H9 (cell line): ENCODE data around the gene MYH14. TPM values are rescaled to one million over a fixed set of nuclear protein-coding genes. Genes with fewer than 3 reads are reported as not detected.
A peak's percentile ranks its signal among the peaks of the same experiment; 100 is the strongest.

Experiments
- DNase-seq: peaks from one replicate; pipeline ENCODE4 v3.0.0-alpha.2; 2017
- H2AFZ ChIP-seq: one replicate; pipeline ENCODE4 v1.6.1; 2013; ENCODE audit warnings: mild to moderate bottlenecking, low read length, control low read depth, moderate library complexity
- H2AK5ac ChIP-seq: 2 replicates; pipeline ENCODE4 v1.6.1; 2013; ENCODE audit warnings: low read length, control low read depth, mixed read lengths; ENCODE audit not compliant: insufficient read length
- H2BK120ac ChIP-seq: one replicate; pipeline ENCODE4 v1.6.1; 2013; ENCODE audit warnings: low read depth, mild to moderate bottlenecking, low read length, control low read depth, inconsistent platforms; ENCODE audit not compliant: poor library complexity, severe bottlenecking
- H2BK12ac ChIP-seq: 2 replicates; pipeline ENCODE4 v1.6.1; 2013; ENCODE audit warnings: low read length, control low read depth, mixed read lengths, low read depth; ENCODE audit not compliant: insufficient read length
- H2BK15ac ChIP-seq: 2 replicates; pipeline ENCODE4 v1.6.1; 2013; ENCODE audit warnings: low read depth, low read length, control low read depth
- H2BK20ac ChIP-seq: one replicate; pipeline ENCODE4 v1.6.1; 2013; ENCODE audit warnings: low read depth, mild to moderate bottlenecking, low read length, control low read depth, inconsistent platforms; ENCODE audit not compliant: poor library complexity, severe bottlenecking
- H2BK5ac ChIP-seq: 2 replicates; pipeline ENCODE4 v1.6.1; 2013; ENCODE audit warnings: low read length, control low read depth, mixed read lengths; ENCODE audit not compliant: insufficient read length
- H3K14ac ChIP-seq: 2 replicates; pipeline ENCODE4 v1.6.1; 2013; ENCODE audit warnings: low read length, control low read depth; ENCODE audit not compliant: insufficient read depth
- H3K18ac ChIP-seq: 2 replicates; pipeline ENCODE4 v1.6.1; 2013; ENCODE audit warnings: low read depth, mild to moderate bottlenecking, mixed read lengths, low read length, control low read depth; ENCODE audit not compliant: insufficient read length
- H3K23ac ChIP-seq: 2 replicates; pipeline ENCODE4 v1.6.1; 2013; ENCODE audit warnings: low read length, control low read depth, mixed read lengths, low read depth; ENCODE audit not compliant: insufficient read length
- H3K23me2 ChIP-seq: 2 replicates; pipeline ENCODE4 v1.6.1; 2013; ENCODE audit warnings: low read depth, mild to moderate bottlenecking, mixed read lengths, low read length, control low read depth; ENCODE audit not compliant: insufficient read length, poor library complexity, severe bottlenecking
- H3K27ac ChIP-seq: 2 replicates; pipeline ENCODE4 v1.5.1; 2013; ENCODE audit warnings: low read length, control low read depth, mixed read lengths, low read depth; ENCODE audit not compliant: insufficient read length
- H3K27me3 ChIP-seq: 2 replicates; pipeline ENCODE4 v1.6.1; 2013; ENCODE audit warnings: low read length, control low read depth, inconsistent platforms; ENCODE audit not compliant: insufficient read depth
- H3K4ac ChIP-seq: 2 replicates; pipeline ENCODE4 v1.6.1; 2013; ENCODE audit warnings: low read depth, mild to moderate bottlenecking, control low read depth, inconsistent platforms, low read length, moderate library complexity
- H3K4me1 ChIP-seq: 2 replicates; pipeline ENCODE4 v1.6.1; 2013; ENCODE audit warnings: low read length, control low read depth, inconsistent platforms; ENCODE audit not compliant: insufficient read depth
- H3K4me2 ChIP-seq: 2 replicates; pipeline ENCODE4 v1.6.1; 2013; ENCODE audit warnings: low read length, control low read depth, mixed read lengths; ENCODE audit not compliant: insufficient read length, insufficient read depth
- H3K56ac ChIP-seq: 2 replicates; pipeline ENCODE4 v1.6.1; 2013; ENCODE audit warnings: low read depth, mild to moderate bottlenecking, mixed read lengths, low read length, control low read depth; ENCODE audit not compliant: insufficient read length
- H3K79me1 ChIP-seq: 2 replicates; pipeline ENCODE4 v1.6.1; 2013; ENCODE audit warnings: low read depth, mild to moderate bottlenecking, moderate library complexity, low read length, control low read depth, inconsistent platforms; ENCODE audit not compliant: insufficient read depth, poor library complexity, severe bottlenecking
- H3K79me2 ChIP-seq: 2 replicates; pipeline ENCODE4 v1.6.1; 2013; ENCODE audit warnings: low read length, control low read depth, inconsistent platforms; ENCODE audit not compliant: insufficient read depth
- H3K9ac ChIP-seq: 2 replicates; pipeline ENCODE4 v1.6.1; 2013; ENCODE audit warnings: low read length, control low read depth, mixed read lengths; ENCODE audit not compliant: insufficient read length; ENCODE audit errors: extremely low read depth
- H3K9me3 ChIP-seq: one replicate; pipeline ENCODE4 v1.6.1; 2013; ENCODE audit warnings: low read depth, low read length, inconsistent platforms; ENCODE audit not compliant: control insufficient read depth
- H3T11ph ChIP-seq: one replicate; pipeline ENCODE4 v1.6.1; 2013; ENCODE audit warnings: mild to moderate bottlenecking, low read length, control low read depth, inconsistent platforms
- H4K20me1 ChIP-seq: one replicate; pipeline ENCODE4 v1.6.1; 2013; ENCODE audit not compliant: control insufficient read depth, insufficient read length, insufficient read depth
- H4K5ac ChIP-seq: 2 replicates; pipeline ENCODE4 v1.6.1; 2013; ENCODE audit warnings: low read depth, mild to moderate bottlenecking, mixed read lengths, low read length, control low read depth; ENCODE audit not compliant: insufficient read length
- H4K8ac ChIP-seq: replicated peaks from 2 replicates; pipeline ENCODE4 v1.6.1; 2013; ENCODE audit warnings: low read length, control low read depth, mixed read lengths, low read depth; ENCODE audit not compliant: insufficient read length
- H4K91ac ChIP-seq: 2 replicates; pipeline ENCODE4 v1.6.1; 2013; ENCODE audit warnings: low read depth, mild to moderate bottlenecking, moderate library complexity, mixed read lengths, low read length, control low read depth; ENCODE audit not compliant: insufficient read length
- H3K27ac Mint-ChIP-seq, 3 experiments: 2 replicates in 2 of 3; 3 replicates in 1 of 3; pipeline ENCODE4 v1.8.0; 2020 to 2021; ENCODE audit warnings: mixed read lengths in 3 of 3, mild to moderate bottlenecking in 1 of 3, moderate library complexity in 1 of 3
- H3K27me3 Mint-ChIP-seq: 2 replicates; pipeline ENCODE4 v1.8.0; 2021; ENCODE audit warnings: low read depth, mild to moderate bottlenecking, moderate library complexity, mixed read lengths
- H3K36me3 Mint-ChIP-seq, 3 experiments: 2 replicates in 2 of 3; 3 replicates in 1 of 3; pipeline ENCODE4 v1.8.0; 2020 to 2021; ENCODE audit warnings: low read depth in 3 of 3, mixed read lengths in 3 of 3; ENCODE audit not compliant: insufficient read depth in 1 of 3
- H3K4me1 Mint-ChIP-seq, 2 experiments: 2 replicates each; pipeline ENCODE4 v1.8.0; 2020; ENCODE audit warnings: mixed read lengths in 2 of 2
- H3K4me3 Mint-ChIP-seq, 2 experiments: 2 replicates in 1 of 2; 3 replicates in 1 of 2; pipeline ENCODE4 v1.8.0; 2020 to 2021; ENCODE audit warnings: mild to moderate bottlenecking in 2 of 2, mixed read lengths in 2 of 2, moderate library complexity in 1 of 2
- H3K9me3 Mint-ChIP-seq, 2 experiments: 2 replicates in 1 of 2; 3 replicates in 1 of 2; pipeline ENCODE4 v1.8.0; 2020; ENCODE audit warnings: mild to moderate bottlenecking in 2 of 2, mixed read lengths in 2 of 2, moderate library complexity in 1 of 2
- CTCF ChIP-seq: fragments of 200-600 bp; sonication (generic); conservative IDR thresholded peaks from 3 replicates; pipeline ENCODE4 v1.8.0; 2021; ENCODE audit warnings: antibody characterized with exemption, mild to moderate bottlenecking
- WGBS: extraction: QIAGEN DNeasy Blood & Tissue Kit; methylation state at CpG from one replicate; pipeline ENCODE4 v1.1.7; 2013; ENCODE audit warnings: missing lambda C conversion rate, low lambda C conversion rate, mixed read lengths; ENCODE audit not compliant: insufficient read length; ENCODE audit errors: extremely low coverage; 5-methylcytosine and 5-hydroxymethylcytosine counted together
- total RNA-seq: library from RNA; stranded (reverse); gene quantifications from 2 replicates; pipeline ENCODE4 v1.2.1, GENCODE V29; 2021

Gene MYH14
- total RNA-seq, 1 experiment from 2014 or later, result 27.7 TPM

DNA sequence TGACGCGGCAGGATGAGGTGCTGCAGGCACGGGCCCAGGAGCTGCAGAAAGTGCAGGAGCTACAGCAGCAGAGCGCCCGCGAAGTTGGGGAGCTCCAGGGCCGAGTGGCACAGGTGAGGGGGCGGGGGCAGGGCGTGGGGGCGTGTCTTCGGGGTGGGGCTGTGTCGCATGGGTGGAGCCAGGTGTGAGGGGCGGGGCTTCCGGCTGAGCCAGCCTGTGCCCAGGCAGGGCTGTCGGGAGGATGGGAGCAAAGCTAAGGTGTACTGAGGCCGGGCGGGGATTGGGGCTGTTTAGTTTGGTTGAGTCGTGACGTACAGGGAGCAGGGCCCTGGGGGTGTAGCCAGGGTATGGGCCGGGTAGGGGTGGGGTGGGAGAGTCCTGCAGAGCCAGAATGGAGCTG lies 63.5 kb downstream of the MYH14 start:
- Histone ChIP-seq H3K14ac (no peak overlapping the region), H4K8ac (no peak overlapping the region), H3K4ac (no peak overlapping the region), H3K4me1 (no peaks in the 10 kb centered on the region), H2BK120ac (no peak overlapping the region), H3K23ac (no peak overlapping the region), H3K23me2 (no peaks in the 10 kb centered on the region), H3K79me1 (no peaks in the 10 kb centered on the region), H4K5ac (no peak overlapping the region), H3K56ac (no peak overlapping the region), H2BK5ac (no peak overlapping the region), H2BK15ac (no peak overlapping the region), H3T11ph (no peak overlapping the region), H3K27ac (no peak overlapping the region), H3K9ac (no peak overlapping the region), H3K4me2 (no peak overlapping the region), H4K20me1 (no peaks in the 10 kb centered on the region), H2AK5ac (no peak overlapping the region), H3K9me3 (no peaks in the 10 kb centered on the region), H2AFZ (no peak overlapping the region), H2BK20ac (no peak overlapping the region), H2BK12ac (no peak overlapping the region), H3K18ac (peak overlapping the region; percentile 30), H4K91ac (no peak overlapping the region), H3K79me2 (no peaks in the 10 kb centered on the region), H3K27me3 (no peaks in the 10 kb centered on the region)
- DNase-seq, result peak; percentile 97
- H3K4me1 Mint-ChIP-seq, result peaks cover 0 to 6% of the 10 kb centered on the region in 2 experiments
- H3K27ac Mint-ChIP-seq, result no peak overlapping the region; a peak in 1 of 7 replicates
- peak overlapping the region in 1 of 2 experiments; percentile 62; a peak in 2 of 5 replicates for H3K4me3 Mint-ChIP-seq
- no peak for TF ChIP-seq CTCF
- H3K9me3 Mint-ChIP-seq, result no peaks in the 10 kb centered on the region
- H3K36me3 Mint-ChIP-seq, result peaks cover 21 to 33% (median 22%) of the 10 kb centered on the region in 3 experiments; a peak in 6 of 7 replicates
- H3K27me3 Mint-ChIP-seq, result no peaks in the 10 kb centered on the region; the same call in 1 of the 2 replicates
- WGBS, result no CpG with 5 or more reads among the region's 20 CpGs
